WI38 (cell line): ENCODE measurements around the gene G3BP2.
"Not testable (repeated sequence)": the region's sequence is repeated elsewhere in the genome, so short reads cannot be mapped to it uniquely, and the experiment has no call there.

Experiments
- H3K4me3 ChIP-seq: 2 replicates; pipeline ENCODE4 v1.5.1; 2011; ENCODE audit warnings: low read depth, mild to moderate bottlenecking, control low read depth, low read length
- TF ChIP-seq, protein P1 (sequence below): IDR thresholded peaks from 2 replicates; pipeline ENCODE4 v1.5.1; 2012; ENCODE audit warnings: low read depth, mild to moderate bottlenecking, control low read depth, low read length

Gene G3BP2

DNA sequence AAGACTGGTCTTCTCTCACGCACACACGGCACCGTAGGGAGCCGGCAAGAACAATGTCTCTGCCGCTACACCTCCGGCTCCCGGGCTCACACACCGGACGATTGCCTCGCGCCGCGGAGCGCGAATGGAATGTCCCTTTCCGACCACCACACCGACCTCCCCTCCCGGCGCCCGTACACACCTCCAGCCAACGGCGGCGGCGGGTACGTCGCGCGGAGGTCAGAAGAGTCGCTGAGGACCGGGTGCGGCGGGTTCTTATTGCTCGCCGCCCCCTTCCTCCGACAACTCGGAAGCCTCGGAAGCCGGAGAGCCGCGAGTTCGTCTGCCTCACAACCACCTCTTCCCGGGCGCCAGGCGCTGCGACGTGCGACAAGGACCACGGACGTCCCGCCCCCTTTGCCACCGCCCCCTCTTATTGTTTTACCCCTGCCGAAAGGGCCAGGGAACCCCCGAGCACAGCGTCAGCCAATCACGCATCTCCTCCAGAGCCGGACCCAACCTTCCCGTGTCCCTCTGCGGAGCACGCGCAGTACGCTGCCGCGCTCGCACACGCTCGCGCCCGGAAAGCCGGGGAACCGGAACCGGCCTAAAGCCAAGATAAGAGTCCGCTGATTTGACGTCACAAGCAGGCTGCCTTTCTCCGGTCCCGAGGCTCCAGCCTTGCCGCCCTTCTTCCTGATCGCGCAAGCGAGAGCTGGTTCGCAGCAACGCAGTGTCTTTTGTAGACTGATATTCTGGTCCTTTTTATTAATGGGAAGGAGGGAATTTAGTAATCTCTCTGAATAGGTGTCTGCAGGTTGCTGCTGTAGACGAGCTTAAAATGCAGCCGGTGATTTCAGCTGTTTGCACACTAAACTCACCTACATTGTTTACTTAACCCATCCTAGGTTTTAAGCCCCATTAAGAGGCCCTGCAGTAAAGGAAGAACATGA lies at the start of gene G3BP2:
TSS of gene G3BP2 (minus strand) at position 385 of the 932 bp plus-strand sequence. CDS start 11,386 bp downstream, outside the sequence.
- TF ChIP-seq, protein P1, sequence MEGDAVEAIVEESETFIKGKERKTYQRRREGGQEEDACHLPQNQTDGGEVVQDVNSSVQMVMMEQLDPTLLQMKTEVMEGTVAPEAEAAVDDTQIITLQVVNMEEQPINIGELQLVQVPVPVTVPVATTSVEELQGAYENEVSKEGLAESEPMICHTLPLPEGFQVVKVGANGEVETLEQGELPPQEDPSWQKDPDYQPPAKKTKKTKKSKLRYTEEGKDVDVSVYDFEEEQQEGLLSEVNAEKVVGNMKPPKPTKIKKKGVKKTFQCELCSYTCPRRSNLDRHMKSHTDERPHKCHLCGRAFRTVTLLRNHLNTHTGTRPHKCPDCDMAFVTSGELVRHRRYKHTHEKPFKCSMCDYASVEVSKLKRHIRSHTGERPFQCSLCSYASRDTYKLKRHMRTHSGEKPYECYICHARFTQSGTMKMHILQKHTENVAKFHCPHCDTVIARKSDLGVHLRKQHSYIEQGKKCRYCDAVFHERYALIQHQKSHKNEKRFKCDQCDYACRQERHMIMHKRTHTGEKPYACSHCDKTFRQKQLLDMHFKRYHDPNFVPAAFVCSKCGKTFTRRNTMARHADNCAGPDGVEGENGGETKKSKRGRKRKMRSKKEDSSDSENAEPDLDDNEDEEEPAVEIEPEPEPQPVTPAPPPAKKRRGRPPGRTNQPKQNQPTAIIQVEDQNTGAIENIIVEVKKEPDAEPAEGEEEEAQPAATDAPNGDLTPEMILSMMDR, result no peak
- H3K4me3 ChIP-seq, result peak within 1 kb of the TSS; percentile 99

DNA sequence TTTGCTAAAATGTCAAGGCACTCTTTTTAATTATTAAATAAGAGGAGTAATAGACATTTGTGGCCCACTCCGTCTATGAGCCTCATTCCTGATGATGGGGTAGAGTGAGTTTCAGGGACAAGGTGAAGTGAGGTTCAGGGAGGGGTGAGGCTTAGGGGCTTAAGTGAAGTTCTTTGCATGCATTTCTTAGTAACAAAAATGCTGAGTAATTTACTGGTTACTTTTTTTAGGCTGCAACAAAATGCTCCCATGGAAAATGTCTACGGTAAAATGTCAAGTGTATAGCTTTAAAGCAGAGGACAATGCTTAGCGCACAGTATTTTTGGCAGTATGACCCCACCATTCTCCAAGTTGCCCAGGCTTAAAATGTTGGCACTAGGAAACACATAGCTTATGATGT lies 49.2 kb upstream of the G3BP2 start:
- TF ChIP-seq, protein P1, result no peak
- H3K4me3 ChIP-seq, result no peak overlapping the region

- TF ChIP-seq, protein P1, result no peak
- H3K4me3 ChIP-seq, result no peak overlapping the region
Measured at GRCh38 chr4:75718529-75718928, 45.3 kb upstream of the G3BP2 start.

DNA sequence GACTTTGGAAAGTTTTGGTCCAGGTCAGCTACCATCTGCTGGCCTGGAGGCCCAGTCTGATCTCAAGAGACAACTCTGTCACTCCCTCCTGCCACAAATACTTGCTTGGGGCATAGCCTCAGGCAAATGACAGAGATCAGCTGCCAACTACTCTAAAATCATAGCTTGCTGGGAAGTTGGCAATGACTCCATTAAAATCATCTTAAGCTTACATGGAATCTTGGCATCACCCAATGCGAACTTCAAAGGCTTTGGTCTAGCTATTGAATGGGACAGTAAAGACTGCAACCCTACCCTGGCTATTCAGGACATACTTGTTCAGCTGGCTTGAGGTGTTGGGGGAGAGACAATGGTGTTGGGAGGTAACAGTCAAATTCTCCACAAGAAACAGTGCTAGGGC lies 44.2 kb upstream of the G3BP2 start:
- TF ChIP-seq, protein P1, result no peak
- H3K4me3 ChIP-seq, result no peak overlapping the region

DNA sequence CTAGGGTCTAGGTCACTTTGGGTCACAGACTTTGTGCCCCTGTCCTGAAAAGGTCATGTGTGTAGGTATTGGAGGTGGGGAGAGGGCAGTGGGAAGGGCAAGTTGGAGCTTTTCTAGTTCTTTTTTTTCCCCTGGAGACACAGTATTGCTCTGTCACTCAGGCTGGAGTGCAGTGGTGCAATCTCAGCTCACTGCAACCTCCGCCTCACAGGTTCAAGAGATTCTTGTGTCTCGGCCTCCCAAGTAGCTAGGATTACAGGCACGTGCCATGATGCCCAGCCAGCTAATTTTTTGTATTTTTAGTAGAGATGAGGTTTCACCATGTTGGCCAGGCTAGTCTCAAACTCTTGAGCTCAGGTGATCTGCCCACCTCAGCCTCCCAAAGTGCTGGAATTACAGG lies 42.8 kb upstream of the G3BP2 start:
- not testable (repeated sequence) for H3K4me3 ChIP-seq

- H3K4me3 ChIP-seq, result 0 out of 2 replicates have a peak overlapping the region, but pooled peaks have one; percentile 12
- TF ChIP-seq, protein P1, result no peak
Measured at GRCh38 chr4:75715105-75715799, 42.0 kb upstream of the G3BP2 start.

DNA sequence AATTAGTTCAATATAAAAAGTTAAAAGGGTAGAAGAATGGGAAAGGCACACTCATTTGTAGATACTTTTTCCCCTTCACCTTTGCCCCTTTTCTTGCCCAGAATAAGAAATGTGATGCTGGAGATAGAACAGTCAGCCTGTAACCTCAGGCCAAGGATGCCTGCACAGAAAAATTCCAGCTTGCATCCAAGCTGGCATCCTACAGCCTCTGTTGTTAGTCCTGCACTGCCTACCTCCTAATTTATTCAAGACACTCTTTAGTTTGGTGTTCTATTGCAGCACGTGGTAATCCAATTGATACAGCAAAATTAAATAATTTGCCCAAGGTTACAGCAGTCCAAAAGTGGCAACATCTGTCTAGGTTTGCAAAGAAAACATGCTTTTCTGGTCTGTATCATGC lies 41.5 kb upstream of the G3BP2 start:
- H3K4me3 ChIP-seq, result no peak overlapping the region
- TF ChIP-seq, protein P1, result no peak
